Neural progenitor cell (in vitro differentiated cells): Measurements from ENCODE around the gene MRPL38.

ENCODE experiments used
- CTCF ChIP-seq: fragments of 200-600 bp; sonication (generic); IDR thresholded peaks from 2 replicates; pipeline ENCODE4 v1.5.1; 2017; ENCODE audit warnings: antibody characterized with exemption, mild to moderate bottlenecking
- EZH2 ChIP-seq: fragments of 200-600 bp; sonication (generic); IDR thresholded peaks from 2 replicates; pipeline ENCODE4 v1.6.1; 2017; ENCODE audit warnings: antibody characterized with exemption, mild to moderate bottlenecking, moderate library complexity
- EZH2phosphoT487 ChIP-seq: fragments of 200-600 bp; sonication (generic); IDR thresholded peaks from 2 replicates; pipeline ENCODE4 v1.6.1; 2017; ENCODE audit warnings: antibody characterized with exemption

- TF ChIP-seq CTCF (no peak), EZH2 (no peak), EZH2phosphoT487 (no peak)
These were observed 33.0 kb upstream of the MRPL38 start for GRCh38 chr17:75937652-75938051.
